CD4-positive, alpha-beta T cell treated with Interleukin-4 for 1 hour (primary cell): ENCODE data around the gene PIP5K1A.
"Not testable (repeated sequence)": the region's sequence is repeated elsewhere in the genome, so short reads cannot be mapped to it uniquely, and the experiment has no call there.

ENCODE experiments used
- DNase-seq, 2 donors: peaks; one replicate each; pipeline ENCODE4 v3.0.0-alpha.2; 2020 to 2022

The PIP5K1A gene, protein sequence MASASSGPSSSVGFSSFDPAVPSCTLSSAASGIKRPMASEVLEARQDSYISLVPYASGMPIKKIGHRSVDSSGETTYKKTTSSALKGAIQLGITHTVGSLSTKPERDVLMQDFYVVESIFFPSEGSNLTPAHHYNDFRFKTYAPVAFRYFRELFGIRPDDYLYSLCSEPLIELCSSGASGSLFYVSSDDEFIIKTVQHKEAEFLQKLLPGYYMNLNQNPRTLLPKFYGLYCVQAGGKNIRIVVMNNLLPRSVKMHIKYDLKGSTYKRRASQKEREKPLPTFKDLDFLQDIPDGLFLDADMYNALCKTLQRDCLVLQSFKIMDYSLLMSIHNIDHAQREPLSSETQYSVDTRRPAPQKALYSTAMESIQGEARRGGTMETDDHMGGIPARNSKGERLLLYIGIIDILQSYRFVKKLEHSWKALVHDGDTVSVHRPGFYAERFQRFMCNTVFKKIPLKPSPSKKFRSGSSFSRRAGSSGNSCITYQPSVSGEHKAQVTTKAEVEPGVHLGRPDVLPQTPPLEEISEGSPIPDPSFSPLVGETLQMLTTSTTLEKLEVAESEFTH

DNA sequence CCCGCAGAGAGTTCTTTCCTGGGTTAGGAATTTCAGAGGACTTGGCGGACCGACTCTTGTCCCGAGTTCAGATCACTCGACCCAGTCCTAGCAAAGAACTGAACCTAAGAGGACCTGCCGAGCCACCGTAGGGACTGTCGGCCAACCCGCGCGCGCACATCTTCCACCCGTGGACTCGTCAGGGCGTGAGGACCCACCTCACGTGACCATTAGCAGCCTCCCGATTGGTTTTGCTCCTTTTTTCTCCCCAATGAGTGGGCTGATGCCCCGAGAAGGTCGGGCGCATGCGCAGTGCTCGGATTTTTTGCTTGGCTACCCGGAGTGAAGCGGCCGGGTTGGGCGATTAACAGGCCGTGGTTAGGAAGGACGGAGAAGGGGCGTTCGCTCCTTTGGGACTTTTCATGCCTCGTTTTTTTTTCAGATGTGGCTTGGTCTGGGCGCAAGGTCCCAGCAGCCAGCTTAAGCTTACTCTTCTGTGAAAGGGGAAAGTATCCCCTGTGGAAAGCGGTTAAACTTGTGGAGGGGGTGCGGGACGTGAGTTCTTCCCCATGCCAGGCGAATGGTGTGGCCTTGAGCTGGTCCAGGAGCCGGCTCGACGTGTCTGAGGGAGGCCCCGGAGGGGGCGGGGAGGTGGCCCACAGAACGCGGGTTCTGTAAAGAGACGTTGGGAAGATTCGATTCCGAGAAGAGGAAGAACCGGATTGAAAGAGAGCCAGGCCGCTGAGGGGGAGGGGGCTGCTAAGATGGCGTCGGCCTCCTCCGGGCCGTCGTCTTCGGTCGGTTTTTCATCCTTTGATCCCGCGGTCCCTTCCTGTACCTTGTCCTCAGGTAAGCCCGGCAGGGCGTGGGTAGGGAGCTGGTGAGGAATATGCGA is at the start of gene PIP5K1A:
PIP5K1A (plus strand) TSS at position 299 of the 874 bp plus-strand sequence; CDS start at position 744, 445 bp downstream.
- DNase-seq: peak; percentile 99

GRCh38 chr1:151156515-151156819 is 41.9 kb upstream of the PIP5K1A start, which contains the start of gene TNFAIP8L2:
TSS of gene TNFAIP8L2 (plus strand) at chr1:151156649. CDS start at chr1:151158698, 2,049 bp downstream.
- peak; percentile 71 to 73 for DNase-seq

DNA sequence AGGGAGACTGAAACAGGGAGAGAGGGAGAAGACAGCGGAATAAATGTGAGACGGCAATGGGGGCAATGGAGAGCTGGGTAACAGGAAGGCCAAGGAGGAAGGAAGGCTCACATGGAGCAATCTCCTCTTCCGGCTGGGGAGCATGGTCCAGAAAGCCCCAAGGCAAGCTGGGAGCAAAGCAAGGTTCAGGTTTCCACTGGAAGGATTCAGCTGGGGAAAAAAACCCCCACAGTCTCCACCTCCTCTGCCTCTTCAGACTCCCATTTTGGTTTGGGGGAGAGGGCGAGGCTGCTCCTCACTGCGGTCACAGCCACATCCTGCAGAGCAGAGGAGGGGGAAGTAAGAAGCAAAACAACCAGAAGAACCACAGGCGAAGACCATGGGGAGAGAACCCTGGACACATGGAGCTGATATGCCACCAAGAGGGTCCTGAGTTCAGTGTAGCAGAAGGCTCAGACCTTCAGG is 41.3 kb upstream of the PIP5K1A start:
- DNase-seq: peak; percentile 60 to 68

DNA sequence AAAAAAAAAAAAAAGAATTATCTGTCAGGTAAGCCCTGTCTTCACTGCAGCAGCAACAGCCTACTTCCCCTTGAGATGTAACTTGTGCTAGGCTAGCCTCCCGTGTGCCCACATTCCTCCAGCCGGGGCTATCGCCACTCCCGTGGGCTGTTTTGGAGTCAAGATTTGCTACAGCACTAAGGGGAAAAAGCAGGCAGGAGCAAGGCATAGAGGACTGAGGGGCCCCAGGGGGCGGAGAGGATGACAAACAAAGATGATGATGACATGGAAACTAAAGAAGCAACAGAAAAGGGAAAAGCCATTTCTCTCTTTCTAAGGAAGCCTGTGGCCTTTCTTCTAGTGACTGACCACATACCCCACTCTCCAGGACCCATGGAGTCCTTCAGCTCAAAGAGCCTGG is 40.0 kb upstream of the PIP5K1A start:
- peak in 1 of 2 donors; percentile 32 for DNase-seq

GRCh38 chr1:151158751-151159251 is 39.6 kb upstream of the PIP5K1A start:
- no peak for DNase-seq

GRCh38 chr1:151159373-151159772 is 39.0 kb upstream of the PIP5K1A start:
- no peak for DNase-seq

GRCh38 chr1:151164732-151165280 is 33.5 kb upstream of the PIP5K1A start:
- no peak for DNase-seq

DNA sequence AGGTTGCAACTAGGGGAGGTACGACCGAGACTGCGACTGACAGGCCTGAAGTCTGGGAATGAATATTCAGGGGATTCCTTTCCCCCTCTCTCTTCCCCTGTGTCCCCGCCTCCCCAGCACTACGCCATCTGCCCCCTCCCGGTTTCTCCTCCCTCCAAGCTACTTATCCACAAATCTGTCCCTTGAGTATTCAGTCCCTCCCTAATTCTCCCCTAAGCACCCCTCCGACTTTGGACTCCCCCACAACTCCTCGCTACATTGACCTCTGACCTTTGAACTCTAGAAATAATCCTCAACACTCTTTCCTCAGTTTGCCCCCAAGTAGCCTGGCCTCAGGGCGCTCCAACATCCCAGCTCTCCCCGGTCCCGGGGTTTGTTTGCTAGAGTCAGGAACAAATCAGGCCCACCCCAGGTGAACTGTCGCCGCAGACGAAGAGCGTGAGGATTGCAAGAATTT is 33.0 kb upstream of the PIP5K1A start:
- no peak for DNase-seq

DNA sequence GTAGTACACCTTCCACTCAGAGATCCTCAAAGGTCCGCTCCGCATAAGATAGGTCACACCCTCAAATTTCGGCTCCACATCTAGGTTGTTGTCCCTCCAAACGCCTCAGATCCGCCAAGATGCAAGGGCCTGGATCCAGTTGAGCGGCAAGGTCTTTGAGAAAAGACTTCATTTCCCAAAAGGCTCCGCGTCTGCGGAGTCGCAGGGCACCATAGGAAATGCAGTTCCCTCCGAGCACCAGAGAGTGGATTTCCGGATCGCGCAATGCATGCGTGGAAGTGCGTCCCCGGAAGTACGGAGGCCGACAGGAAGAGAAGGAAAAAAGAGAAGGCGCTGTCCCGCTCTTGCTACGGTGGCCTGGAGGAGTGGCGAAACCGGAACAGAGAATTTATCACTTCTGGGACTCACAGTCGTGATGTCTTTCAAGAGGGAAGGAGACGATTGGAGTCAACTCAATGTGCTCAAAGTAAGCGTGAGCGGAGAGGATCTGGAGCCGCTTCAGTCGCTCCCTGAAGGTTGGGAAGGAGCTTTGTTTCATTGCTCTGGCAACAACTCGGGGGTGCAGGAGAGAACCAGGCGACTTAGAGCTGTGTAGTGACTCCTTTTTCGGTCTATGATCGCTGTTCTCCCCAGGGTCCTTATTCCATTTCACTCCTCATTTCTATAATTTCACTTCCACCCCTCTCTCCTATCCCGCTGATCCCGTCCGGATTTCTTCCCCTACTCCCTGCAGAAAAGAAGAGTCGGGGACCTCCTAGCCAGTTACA is 32.4 kb upstream of the PIP5K1A start, which contains the start of the genes LYSMD1 and SCNM1:
LYSMD1 (minus strand) TSS at position 165 of the 767 bp plus-strand sequence. CDS start 644 bp downstream, outside the sequence.
SCNM1 (plus strand) TSS at position 407 of the 767 bp plus-strand sequence; CDS start at position 416, 9 bp downstream.
- peak; percentile 98 for DNase-seq

DNA sequence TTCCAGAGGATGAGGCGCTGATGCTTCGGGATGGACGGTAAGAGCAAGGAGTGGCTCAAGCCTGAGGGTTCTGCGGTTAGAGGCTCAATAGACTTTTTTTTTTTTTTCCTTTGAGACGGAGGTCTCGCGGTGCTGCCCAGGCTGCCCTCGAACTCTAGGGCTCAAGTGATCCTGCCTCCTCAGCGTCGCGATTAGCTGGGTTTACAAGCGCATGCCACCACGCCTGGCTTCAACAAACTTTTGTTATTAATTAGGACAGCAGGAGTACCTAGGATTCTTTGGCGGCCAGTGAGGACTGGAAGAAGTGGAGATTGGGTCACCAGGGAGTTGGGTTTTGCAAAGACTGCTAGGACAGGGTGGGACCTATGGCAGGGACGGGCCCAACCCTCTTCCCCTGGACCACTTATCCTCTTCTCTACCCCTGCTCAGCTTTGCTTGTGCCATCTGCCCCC is 31.8 kb upstream of the PIP5K1A start:
- no peak for DNase-seq

DNA sequence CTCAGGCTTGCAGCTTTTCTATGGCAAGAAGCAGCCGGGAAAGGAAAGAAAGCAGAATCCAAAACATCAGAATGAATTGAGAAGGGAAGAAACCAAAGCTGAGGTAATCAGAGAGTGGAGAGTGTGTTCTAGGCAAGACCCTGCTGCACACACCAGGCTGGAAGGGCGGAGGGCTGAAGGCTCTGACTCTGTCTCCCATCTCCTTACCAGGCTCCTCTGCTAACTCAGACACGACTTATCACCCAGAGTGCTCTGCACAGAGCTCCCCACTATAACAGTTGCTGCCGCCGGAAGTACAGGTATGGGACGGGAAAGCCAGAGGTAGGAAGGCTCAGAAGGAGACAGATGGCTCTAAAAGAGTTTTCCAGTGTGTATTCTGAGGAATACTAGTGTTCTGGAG is 31.2 kb upstream of the PIP5K1A start:
- no peak for DNase-seq

DNA sequence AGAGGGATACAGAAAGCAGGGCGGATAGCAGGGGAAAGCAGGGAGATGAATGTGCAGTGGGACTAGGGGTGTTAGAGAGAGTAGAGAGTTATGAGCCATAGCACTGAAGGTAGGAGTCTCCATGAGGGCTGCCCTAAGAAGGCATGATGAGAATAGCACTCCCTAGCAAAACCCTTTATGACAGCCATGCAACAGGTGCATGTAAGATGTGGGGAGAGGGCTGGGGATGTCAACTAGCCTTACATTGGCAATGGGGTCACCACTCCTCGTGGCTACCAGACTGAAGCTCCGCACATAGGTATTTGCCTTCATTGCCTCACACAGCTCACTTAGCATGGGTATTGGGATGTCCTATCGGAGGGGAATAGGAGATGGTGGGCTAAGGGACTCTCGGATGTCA is 27.2 kb upstream of the PIP5K1A start:
- no peak for DNase-seq

GRCh38 chr1:151175041-151175741 is 23.2 kb upstream of the PIP5K1A start:
- no peak for DNase-seq

DNA sequence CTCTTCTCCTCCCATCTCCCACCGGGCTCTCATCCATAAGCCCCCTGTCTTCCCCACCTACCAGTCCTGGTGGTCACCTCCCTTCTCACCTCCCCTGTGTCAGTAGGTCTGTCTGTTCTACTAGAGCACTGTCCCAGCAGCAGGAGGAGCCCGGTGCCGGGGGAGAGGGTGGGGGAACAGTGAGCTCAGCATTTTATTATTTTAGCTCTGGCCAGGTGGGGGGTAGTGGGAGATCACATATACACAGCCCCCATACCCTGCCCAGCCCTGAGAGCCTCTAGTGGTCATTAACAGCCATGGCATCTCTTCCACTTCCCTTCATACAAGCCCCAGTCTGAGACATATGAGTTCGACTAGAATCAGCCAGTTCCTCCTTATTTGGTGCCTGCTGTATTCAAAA is 22.5 kb upstream of the PIP5K1A start, which contains the start of gene TMOD4:
TMOD4 (minus strand) TSS at position 119 of the 400 bp plus-strand sequence. CDS start 1,106 bp downstream, outside the sequence.
- no peak for DNase-seq

GRCh38 chr1:151176514-151177045 is 21.8 kb upstream of the PIP5K1A start:
- DNase-seq: no peak

- no peak for DNase-seq
These were observed 14.1 kb upstream of the PIP5K1A start for GRCh38 chr1:151184211-151184610.

- DNase-seq: no peak
These were observed 11.1 kb upstream of the PIP5K1A start for GRCh38 chr1:151187205-151187604.

DNA sequence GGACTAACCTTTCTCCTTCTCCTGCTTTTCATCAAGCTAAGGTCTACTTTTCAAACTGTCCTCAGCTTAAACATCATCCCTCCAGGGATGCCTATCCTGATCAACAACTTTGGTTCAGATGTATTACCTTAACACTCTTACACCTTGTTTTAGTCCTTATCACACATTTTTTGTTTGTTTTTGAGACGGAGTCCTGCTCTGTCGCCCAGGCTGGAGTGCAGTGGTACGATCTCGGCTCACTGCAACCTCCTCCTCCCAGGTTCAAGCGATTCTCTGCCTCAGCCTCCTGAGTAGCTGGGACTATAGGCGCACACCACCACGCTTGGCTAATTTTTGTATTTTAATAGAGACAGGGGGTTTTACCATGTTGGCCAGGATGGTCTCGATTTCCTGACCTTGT is 9.7 kb upstream of the PIP5K1A start:
- DNase-seq: not testable (repeated sequence)

- DNase-seq: peak; percentile 85 to 88
These were observed 8.5 kb upstream of the PIP5K1A start, which contains the start of gene VPS72 for GRCh38 chr1:151189637-151190445. TSS of gene VPS72 (minus strand) at chr1:151190197. CDS start at chr1:151190121, 76 bp downstream.
